Dendritic cell treated with granulocyte-macrophage colony-stimulating factor and Interleukin-4, amounts not matched to agents 40 ng/mL and 50 ng/mL, for 4 days (primary cell): ENCODE data around the gene EIF3I.
"Not testable (repeated sequence)": the region's sequence is repeated elsewhere in the genome, so short reads cannot be mapped to it uniquely, and the experiment has no call there.

ENCODE experiments used
- H3K27ac Mint-ChIP-seq: one replicate; pipeline ENCODE4 v1.8.0; 2022; ENCODE audit warnings: mild to moderate bottlenecking, mixed read lengths
- H3K27me3 Mint-ChIP-seq: one replicate; pipeline ENCODE4 v1.8.0; 2022; ENCODE audit warnings: mild to moderate bottlenecking, mixed read lengths
- H3K36me3 Mint-ChIP-seq: one replicate; pipeline ENCODE4 v1.8.0; 2022; ENCODE audit warnings: low read depth, mixed read lengths
- H3K4me1 Mint-ChIP-seq: one replicate; pipeline ENCODE4 v1.8.0; 2022; ENCODE audit warnings: low read depth, mixed read lengths
- H3K4me3 Mint-ChIP-seq: one replicate; pipeline ENCODE4 v1.8.0; 2022; ENCODE audit warnings: mild to moderate bottlenecking, moderate library complexity, mixed read lengths
- H3K9me3 Mint-ChIP-seq: one replicate; pipeline ENCODE4 v1.8.0; 2022; ENCODE audit warnings: mixed read lengths
- intact Hi-C: fragments of 100-400 bp; cut with micrococcal nuclease; formaldehyde crosslinking; loops from one replicate; pipeline ENCODE4 v1.15.0; 2022

Gene EIF3I

GRCh38 chr1:32250893-32251716 lies 28.9 kb downstream of the EIF3I start, which contains the start of gene LCK:
TSS of gene LCK (plus strand) at chr1:32251265. CDS start at chr1:32274330, 23,065 bp downstream.
- intact Hi-C loops, result no loop called here
- Mint-ChIP-seq H3K4me1 (peaks cover 38% of the 10 kb centered on the region), H3K27me3 (peaks cover 44% of the 10 kb centered on the region), H3K27ac (no peak within 1 kb of the TSS), H3K36me3 (no peaks in the 10 kb centered on the region), H3K4me3 (no peak within 1 kb of the TSS), H3K9me3 (no peaks in the 10 kb centered on the region)

- Mint-ChIP-seq H3K4me1 (peaks cover 14% of the 10 kb centered on the region), H3K4me3 (no peak overlapping the region), H3K27ac (no peak overlapping the region), H3K9me3 (no peaks in the 10 kb centered on the region), H3K27me3 (peaks cover 14% of the 10 kb centered on the region), H3K36me3 (no peaks in the 10 kb centered on the region)
- intact Hi-C loops, result no loop called here
These were observed 33.2 kb downstream of the EIF3I start for GRCh38 chr1:32255072-32256071.

GRCh38 chr1:32256473-32257226 lies 34.4 kb downstream of the EIF3I start:
- Mint-ChIP-seq H3K27me3 (peaks cover 6% of the 10 kb centered on the region), H3K4me1 (peaks cover 11% of the 10 kb centered on the region), H3K36me3 (no peaks in the 10 kb centered on the region), H3K4me3 (no peak overlapping the region), H3K27ac (no peak overlapping the region), H3K9me3 (no peaks in the 10 kb centered on the region)
- intact Hi-C loops, result no loop called here

- Mint-ChIP-seq H3K27ac (no peak overlapping the region), H3K36me3 (no peaks in the 10 kb centered on the region), H3K4me1 (peaks cover 6% of the 10 kb centered on the region), H3K27me3 (peaks cover 4% of the 10 kb centered on the region), H3K9me3 (no peaks in the 10 kb centered on the region), H3K4me3 (no peak overlapping the region)
- intact Hi-C loops, result no loop called here
These were observed 35.0 kb downstream of the EIF3I start for GRCh38 chr1:32257227-32257508.

GRCh38 chr1:32263236-32263593 lies 41.0 kb downstream of the EIF3I start:
- H3K27ac Mint-ChIP-seq, H3K4me3 Mint-ChIP-seq, intact Hi-C loops, H3K27me3 Mint-ChIP-seq, H3K9me3 Mint-ChIP-seq, H3K36me3 Mint-ChIP-seq: not testable (repeated sequence)
- H3K4me1 Mint-ChIP-seq, result peaks cover 11% of the 10 kb centered on the region

GRCh38 chr1:32263744-32264143 lies 41.5 kb downstream of the EIF3I start:
- H3K4me3 Mint-ChIP-seq, result no peak overlapping the region
- H3K36me3 Mint-ChIP-seq, result no peaks in the 10 kb centered on the region
- peaks cover 11% of the 10 kb centered on the region for H3K4me1 Mint-ChIP-seq
- H3K9me3 Mint-ChIP-seq, result no peaks in the 10 kb centered on the region
- peaks cover 1% of the 10 kb centered on the region for H3K27me3 Mint-ChIP-seq
- no peak overlapping the region for H3K27ac Mint-ChIP-seq
- intact Hi-C loops, result no loop called here

- Mint-ChIP-seq H3K27ac (no peak overlapping the region), H3K9me3 (no peaks in the 10 kb centered on the region), H3K4me1 (peaks cover 11% of the 10 kb centered on the region), H3K27me3 (peaks cover 1% of the 10 kb centered on the region), H3K36me3 (no peaks in the 10 kb centered on the region), H3K4me3 (no peak overlapping the region)
- intact Hi-C loops, result no loop called here
These were observed 43.6 kb downstream of the EIF3I start for GRCh38 chr1:32265846-32266245.

GRCh38 chr1:32266921-32267591 lies 44.8 kb downstream of the EIF3I start:
- Mint-ChIP-seq H3K36me3 (no peaks in the 10 kb centered on the region), H3K27me3 (peaks cover 4% of the 10 kb centered on the region), H3K4me1 (peaks cover 11% of the 10 kb centered on the region), H3K27ac (no peak overlapping the region), H3K9me3 (no peaks in the 10 kb centered on the region), H3K4me3 (no peak overlapping the region)
- intact Hi-C loops, result no loop called here

- H3K27ac Mint-ChIP-seq, result no peak overlapping the region
- H3K27me3 Mint-ChIP-seq, result peaks cover 24% of the 10 kb centered on the region
- H3K36me3 Mint-ChIP-seq, result no peaks in the 10 kb centered on the region
- H3K4me1 Mint-ChIP-seq, result peaks cover 11% of the 10 kb centered on the region
- H3K4me3 Mint-ChIP-seq, result no peak overlapping the region
- H3K9me3 Mint-ChIP-seq, result no peaks in the 10 kb centered on the region
- intact Hi-C loops, result no loop called here
These were observed 47.5 kb downstream of the EIF3I start for GRCh38 chr1:32269744-32270143.

- Mint-ChIP-seq H3K9me3 (no peaks in the 10 kb centered on the region), H3K4me1 (no peaks in the 10 kb centered on the region), H3K27ac (no peak overlapping the region), H3K36me3 (no peaks in the 10 kb centered on the region), H3K27me3 (peaks cover 46% of the 10 kb centered on the region), H3K4me3 (no peak overlapping the region)
- intact Hi-C loops, result no loop called here
These were observed 50.6 kb downstream of the EIF3I start for GRCh38 chr1:32272557-32273390.

GRCh38 chr1:32273391-32274208 lies 51.4 kb downstream of the EIF3I start:
- H3K27ac Mint-ChIP-seq, result no peak overlapping the region
- H3K36me3 Mint-ChIP-seq, result no peaks in the 10 kb centered on the region
- no peak overlapping the region for H3K4me3 Mint-ChIP-seq
- intact Hi-C loops, result no loop called here
- H3K4me1 Mint-ChIP-seq, result no peaks in the 10 kb centered on the region
- peaks cover 52% of the 10 kb centered on the region for H3K27me3 Mint-ChIP-seq
- no peaks in the 10 kb centered on the region for H3K9me3 Mint-ChIP-seq

GRCh38 chr1:32274646-32275340 lies 52.6 kb downstream of the EIF3I start:
- Mint-ChIP-seq H3K9me3 (no peaks in the 10 kb centered on the region), H3K36me3 (no peaks in the 10 kb centered on the region)

More at GRCh38 chr1:32274646-32275340, 52.6 kb downstream of the EIF3I start:
- Mint-ChIP-seq H3K27me3 (peaks cover 54% of the 10 kb centered on the region), H3K4me3 (no peak overlapping the region), H3K4me1 (no peaks in the 10 kb centered on the region), H3K27ac (no peak overlapping the region)
- intact Hi-C loops, result no loop called here
